ENCODE data around the gene STIM2. TPM values are rescaled to one million over a fixed set of nuclear protein-coding genes. Genes with fewer than 3 reads are reported as not detected.

The STIM2 gene
- polyA plus RNA-seq, 4 donors = 30.7 to 42.2 (median 39.8) TPM

GRCh38 chr4:26836539-26836938, 24.1 kb upstream of the STIM2 start:
- no peak for DNase-seq (ENCODE audit: low read depth in 4 of 4, low spot score in 3 of 4)

GRCh38 chr4:26837993-26838842, 22.4 kb upstream of the STIM2 start:
- no peak for DNase-seq (ENCODE audit: low read depth in 4 of 4, low spot score in 3 of 4)

GRCh38 chr4:26839016-26839415, 21.6 kb upstream of the STIM2 start:
- no peak for DNase-seq (ENCODE audit: low read depth in 4 of 4, low spot score in 3 of 4)

GRCh38 chr4:26839534-26839951, 21.1 kb upstream of the STIM2 start:
- DNase-seq (ENCODE audit: low read depth in 4 of 4, low spot score in 3 of 4) = no peak

DNA sequence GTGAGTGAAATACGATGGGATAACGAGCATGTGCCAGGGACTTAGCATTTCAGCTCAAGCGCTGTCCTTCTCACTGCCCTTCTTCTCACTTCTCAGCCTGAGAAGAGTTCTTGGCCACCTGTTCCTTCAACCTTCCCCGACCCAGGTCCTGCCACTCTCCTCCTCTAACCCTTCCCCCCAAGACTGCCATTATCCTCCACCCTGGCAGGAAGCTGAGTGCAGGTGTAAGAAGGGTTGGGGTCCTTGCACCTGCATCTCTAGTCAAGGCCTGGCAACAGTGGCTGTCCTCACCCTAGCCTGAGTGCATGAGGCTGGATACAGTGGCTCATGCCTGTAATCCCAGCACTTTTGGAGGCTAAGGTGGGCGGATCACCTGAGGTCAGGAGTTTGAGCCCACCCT, 19.9 kb upstream of the STIM2 start:
- DNase-seq (ENCODE audit: low read depth in 4 of 4, low spot score in 3 of 4) = no peak

- no peak for DNase-seq (ENCODE audit: low read depth in 4 of 4, low spot score in 3 of 4)
These were observed 17.7 kb upstream of the STIM2 start for GRCh38 chr4:26842911-26843310.

- no peak for DNase-seq (ENCODE audit: low read depth in 4 of 4, low spot score in 3 of 4)
These were observed 10.1 kb upstream of the STIM2 start for GRCh38 chr4:26850528-26850927.

- DNase-seq (ENCODE audit: low read depth in 4 of 4, low spot score in 3 of 4) = no peak
These were observed 9.5 kb upstream of the STIM2 start for GRCh38 chr4:26851129-26851528.

DNA sequence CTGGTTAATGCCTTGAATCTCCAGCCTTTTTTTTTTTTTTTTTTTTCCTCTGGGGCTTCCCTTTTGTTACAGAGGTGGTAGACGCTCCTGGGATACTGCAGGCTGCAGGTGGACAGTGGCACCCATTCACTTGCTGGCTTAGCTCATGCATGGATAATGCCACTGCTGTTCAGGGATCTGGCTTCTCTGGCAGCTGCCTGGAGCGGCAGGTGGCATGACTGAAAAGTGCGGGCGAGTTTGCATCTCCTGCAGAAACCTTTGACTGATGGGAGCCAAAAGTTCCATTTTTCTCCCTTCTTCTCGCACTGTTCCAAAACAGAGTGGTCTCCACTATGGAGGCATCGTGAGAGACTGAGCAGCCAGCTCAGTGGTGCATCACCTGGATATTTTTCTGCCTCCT, 5.9 kb upstream of the STIM2 start:
- DNase-seq (ENCODE audit: low read depth in 4 of 4, low spot score in 3 of 4) = no peak

- no peak for DNase-seq (ENCODE audit: low read depth in 4 of 4, low spot score in 3 of 4)
These were observed 3.7 kb upstream of the STIM2 start for GRCh38 chr4:26856906-26857277.

- peak in 3 of 4 donors; percentile 76 to 77 (median 76) for DNase-seq (ENCODE audit: low read depth in 4 of 4, low spot score in 3 of 4)
These were observed 3.2 kb upstream of the STIM2 start for GRCh38 chr4:26857278-26858034.

GRCh38 chr4:26858035-26858918, 2.4 kb upstream of the STIM2 start:
- no peak for DNase-seq (ENCODE audit: low read depth in 4 of 4, low spot score in 3 of 4)

DNA sequence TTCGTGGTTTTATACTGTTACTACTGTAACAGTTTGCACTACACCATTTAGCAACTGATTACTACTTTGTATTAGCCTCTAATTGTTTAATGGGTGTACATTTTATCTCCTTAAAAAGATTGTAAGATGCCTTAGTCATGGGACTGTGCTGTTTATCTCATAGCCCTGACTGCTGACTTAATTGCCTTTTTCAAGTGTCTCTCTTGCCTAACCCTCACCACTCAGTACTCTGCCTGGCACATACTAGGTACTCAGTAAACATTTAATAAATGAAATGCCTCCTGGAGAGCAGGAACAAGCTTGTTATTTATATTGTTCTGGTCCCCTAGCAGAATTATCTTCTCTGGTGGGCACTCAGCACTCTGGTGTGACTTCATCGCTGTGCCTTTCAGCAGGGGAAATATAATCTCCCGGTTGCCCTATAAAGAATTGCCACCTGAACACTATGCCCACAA, 1.7 kb upstream of the STIM2 start:
- DNase-seq (ENCODE audit: low read depth in 4 of 4, low spot score in 3 of 4) = no peak

DNA sequence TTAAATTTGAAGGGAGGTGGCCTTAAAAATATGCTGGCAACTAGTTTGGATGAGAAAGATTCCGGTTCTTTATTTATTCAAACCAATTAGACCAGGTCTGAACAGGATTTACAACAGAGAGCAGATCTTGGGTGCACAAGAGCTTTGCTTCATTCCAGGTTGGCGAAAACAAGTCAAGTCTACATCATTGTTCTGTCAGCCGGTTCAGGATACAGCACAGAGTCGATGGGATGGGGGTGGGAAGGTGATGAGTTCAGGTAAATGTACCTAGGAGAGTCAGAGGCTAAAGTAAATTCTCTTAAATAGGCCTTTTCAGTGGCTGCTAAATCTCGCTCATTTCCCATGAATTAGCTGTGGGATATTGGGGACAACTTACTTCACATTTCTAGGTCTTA, 882 bp upstream of the STIM2 start:
- DNase-seq (ENCODE audit: low read depth in 4 of 4, low spot score in 3 of 4) = no peak

GRCh38 chr4:26860922-26861433, 337 bp downstream of the STIM2 start:
- DNase-seq (ENCODE audit: low read depth in 4 of 4, low spot score in 3 of 4) = no peak

- peak in 1 of 4 donors; percentile 46 for DNase-seq (ENCODE audit: low read depth in 4 of 4, low spot score in 3 of 4)
These were observed 969 bp downstream of the STIM2 start for GRCh38 chr4:26861434-26862186.

DNA sequence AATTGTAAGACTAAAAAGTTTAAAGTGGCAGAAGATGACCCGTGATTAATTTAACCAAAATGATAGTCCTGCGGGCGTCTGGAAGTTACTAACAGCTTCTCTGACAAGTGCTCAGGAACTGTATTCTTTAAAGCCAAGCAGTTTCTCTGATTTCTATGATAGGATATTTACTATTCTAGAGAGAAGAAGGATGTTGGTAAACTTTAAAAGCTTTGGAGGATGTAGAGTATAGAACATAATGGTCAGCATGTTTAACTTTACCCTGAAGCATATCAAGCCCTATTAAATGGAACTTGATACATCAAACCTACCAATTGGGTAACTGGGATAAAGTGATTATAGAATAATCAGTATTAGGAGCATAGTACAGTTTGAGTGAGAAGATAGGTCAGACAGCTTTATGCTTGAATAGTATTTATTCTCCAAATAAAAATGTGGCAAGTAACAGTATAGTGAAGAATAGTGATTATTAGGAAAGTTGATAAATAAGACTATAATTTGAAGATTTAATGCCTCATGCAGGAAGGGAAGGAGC, 1.8 kb downstream of the STIM2 start:
- DNase-seq (ENCODE audit: low read depth in 4 of 4, low spot score in 3 of 4) = no peak

DNA sequence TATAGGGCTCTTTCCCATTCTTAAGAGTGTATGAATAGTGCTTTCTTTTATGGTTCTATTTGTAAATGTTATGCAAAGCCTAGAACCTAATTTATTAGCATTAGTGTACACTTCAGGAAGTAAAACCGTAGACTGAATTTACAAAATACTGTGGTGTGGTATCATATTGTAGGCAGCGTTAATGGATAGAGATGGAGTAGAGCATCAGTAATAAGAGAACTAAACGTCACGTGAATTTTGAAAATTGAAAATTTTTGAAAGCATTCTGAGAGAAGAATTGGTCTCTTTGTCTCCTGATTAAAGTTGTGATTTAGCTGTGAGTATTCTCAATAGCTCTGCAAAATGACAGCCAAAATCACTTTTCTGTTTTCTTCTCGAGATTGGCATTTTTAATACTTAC, 2.9 kb downstream of the STIM2 start:
- no peak for DNase-seq (ENCODE audit: low read depth in 4 of 4, low spot score in 3 of 4)

- DNase-seq (ENCODE audit: low read depth in 4 of 4, low spot score in 3 of 4) = no peak
These were observed 4.3 kb downstream of the STIM2 start for GRCh38 chr4:26864899-26865298.

DNA sequence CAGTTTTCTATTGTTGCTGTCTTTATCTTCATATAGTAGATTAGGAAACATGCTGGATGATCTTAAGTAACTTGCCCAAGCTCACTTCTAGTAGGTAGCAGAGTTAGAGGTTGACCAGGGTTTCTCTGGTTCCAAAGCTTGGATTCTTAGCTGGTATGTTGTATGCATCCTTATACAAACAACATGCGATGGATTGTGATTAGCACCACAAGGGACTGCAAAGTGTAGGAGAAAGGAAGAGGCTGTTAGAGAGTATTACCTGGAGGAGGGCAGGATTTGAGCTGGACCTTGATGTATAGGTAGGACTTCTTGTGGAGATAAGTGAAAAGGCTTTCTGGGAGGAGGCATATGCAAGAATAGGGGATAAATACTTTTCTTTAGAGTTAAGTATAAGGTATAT, 5.6 kb downstream of the STIM2 start:
- no peak for DNase-seq (ENCODE audit: low read depth in 4 of 4, low spot score in 3 of 4)
